ENCODE data around the gene LGMN. TPM values are rescaled to one million over a fixed set of nuclear protein-coding genes. Genes with fewer than 3 reads are reported as not detected.

The LGMN gene
- total and polyA plus RNA-seq, 9 of the 15 experiments (the other 6 are each of a cell fraction or from before 2014, with no cell fraction given) = 0.05 to 1.4 (median 0.43) TPM; not detected in 2

- Histone ChIP-seq H3K9me1 (ENCODE audit: control insufficient read depth, insufficient read depth, low read length) (no peaks in the 10 kb centered on the region), H3K79me2 (ENCODE audit: control insufficient read depth, insufficient read depth, low read length) (peaks cover 25% of the 10 kb centered on the region), H4K20me1 (replicated peaks; ENCODE audit: control insufficient read depth, insufficient read depth, low read length) (no peaks in the 10 kb centered on the region), H3K9ac (ENCODE audit: insufficient read depth in 1 of 2, low read depth in 2 of 2, low read length in 2 of 2) (no peak overlapping the region), H3K4me3 (no peak overlapping the region), H3K36me3 (ENCODE audit: control insufficient read depth, insufficient read depth, low read length) (peaks cover 8% of the 10 kb centered on the region; the same call in 2 of the 3 replicates), H3K27me3 (ENCODE audit: control insufficient read depth in 2 of 2, insufficient read depth in 2 of 2, low read length in 2 of 2) (no peaks in the 10 kb centered on the region), H3K4me1 (replicated peaks in 1 of 2; ENCODE audit: control insufficient read depth in 2 of 2, insufficient read depth in 2 of 2, low read length in 2 of 2) (peaks cover 7 to 8% of the 10 kb centered on the region in 2 experiments; a peak in 4 of 5 replicates), H3K4me2 (ENCODE audit: insufficient read depth, low read length) (no peak overlapping the region), H3K27ac (ENCODE audit: extremely low read depth, low read depth, low read length) (no peak overlapping the region), H2AFZ (ENCODE audit: low read depth, low read length) (peak overlapping the region; percentile 95), H3K9me3 (replicated peaks; ENCODE audit: control insufficient read depth, insufficient read depth, low read depth, low read length) (peaks cover 13% of the 10 kb centered on the region)
- FAIRE-seq = no peak
- no TSS peak for BruUV-seq (replicated peaks)
- DNase-seq (ENCODE audit: extremely low read depth in 1 of 4, low spot score in 3 of 4) = no peak
- intact Hi-C loops (cut with micrococcal nuclease) (no loop called here), in situ Hi-C loops (cut with MboI) (no loop called here)
- 69% methylated on average over 4 of the region's 4 CpGs for WGBS (ENCODE audit: insufficient coverage, low coverage, missing lambda C conversion rate)
- TF ChIP-seq MCM3 (IDR thresholded peaks at IDR 0.05) (no peak), C11orf30 (IDR thresholded peaks at IDR 0.05; ENCODE audit: low read depth) (no peak), JUNB (CRISPR knock-in tag; conservative IDR thresholded peaks at IDR 0.05) (no peak), E2F3 (CRISPR knock-in tag; IDR thresholded peaks at IDR 0.05) (no peak), ZNF277 (CRISPR knock-in tag; IDR thresholded peaks at IDR 0.05; ENCODE audit: borderline replicate concordance) (no peak), RBM15 (IDR thresholded peaks at IDR 0.05; ENCODE audit: insufficient read depth, low read length) (no peak), TSHZ1 (CRISPR knock-in tag; IDR thresholded peaks at IDR 0.05) (no peak), HDAC6 (IDR thresholded peaks at IDR 0.05; ENCODE audit: low read depth, low read length) (no peak), ZNF175 (CRISPR knock-in tag; IDR thresholded peaks at IDR 0.05; ENCODE audit: low read depth) (no peak), ZNF551 (CRISPR knock-in tag; IDR thresholded peaks at IDR 0.05) (no peak), ZNF717 (CRISPR knock-in tag; IDR thresholded peaks at IDR 0.05) (no peak)
- ATAC-seq = no peak
- CTCF ChIA-PET (ENCODE audit: low intra/inter-chr PET ratio) = no interaction called here
- POLR2A ChIA-PET = no interaction called here
Measured at GRCh38 chr14:92792885-92793284, 44.5 kb upstream of the LGMN start.
